T-cell (primary cell): ENCODE measurements around the gene RBM20. TPM values are rescaled to one million over a fixed set of nuclear protein-coding genes. Genes with fewer than 3 reads are reported as not detected.
"Not testable (repeated sequence)": the region's sequence is repeated elsewhere in the genome, so short reads cannot be mapped to it uniquely, and the experiment has no call there.

Source experiments
- ATAC-seq, 4 experiments: fragments of 200-7000 bp in 3 of 4; fragments of 150-1000 bp in 1 of 4; cut with Tn5 transposase; replicated peaks in 1 of 4; 1 replicate in 3 of 4; 2 replicates in 1 of 4; pipeline ENCODE4 v1.10.0; 2021; ENCODE audit warnings: moderate library complexity in 3 of 4, mild to moderate bottlenecking in 2 of 4, moderate number of reproducible peaks in 1 of 4
- CTCF ChIA-PET, 2 donors: fragments of 300-600 bp; sonication (Branson Sonifier 250); formaldehyde crosslinking; loops; one replicate each; lab custom pipeline; 2022; ENCODE audit warnings: antibody characterized with exemption in 2 of 2; lab: Charles Lee
- POLR2A ChIA-PET, 2 donors: fragments of 300-600 bp; sonication (Branson Sonifier 250); formaldehyde crosslinking; loops; one replicate each; lab custom pipeline; 2022; ENCODE audit warnings: antibody characterized with exemption in 2 of 2; lab: Charles Lee
- DNase-seq, 35 experiments: peaks; one replicate each; pipeline versions ENCODE4 v3.0.0 to v3.0.0-alpha.2; 2013 to 2023
- H3K27ac ChIP-seq: one replicate; pipeline ENCODE4 v1.5.1; 2013; ENCODE audit warnings: low read length
- H3K27me3 ChIP-seq, 2 experiments: replicated peaks in 1 of 2; 1 replicate in 1 of 2; 2 replicates in 1 of 2; pipeline versions ENCODE4 v1.6.1 to v1.7.0; 2013; ENCODE audit warnings: low read length in 1 of 2, mixed read lengths in 1 of 2; ENCODE audit not compliant: control insufficient read depth in 2 of 2, insufficient read depth in 2 of 2; ENCODE audit errors: extremely low read depth in 1 of 2
- H3K36me3 ChIP-seq, 2 donors: 1 replicate in 1 of 2; 2 replicates in 1 of 2; pipeline versions ENCODE4 v1.6.1 to v1.7.0; 2013; ENCODE audit warnings: low read length in 1 of 2; ENCODE audit not compliant: control insufficient read depth in 2 of 2, insufficient read depth in 1 of 2; ENCODE audit errors: extremely low read depth in 1 of 2
- H3K4me1 ChIP-seq, 2 experiments: 1 replicate in 1 of 2; 2 replicates in 1 of 2; pipeline versions ENCODE4 v1.6.1 to v1.7.0; 2013; ENCODE audit warnings: low read length in 2 of 2, mixed read lengths in 1 of 2; ENCODE audit not compliant: insufficient read depth in 2 of 2, control insufficient read depth in 1 of 2; ENCODE audit errors: extremely low read depth in 1 of 2
- H3K4me3 ChIP-seq, 2 donors: 1 replicate in 1 of 2; 2 replicates in 1 of 2; pipeline versions ENCODE4 v1.5.1 to v1.7.0; 2013; ENCODE audit warnings: mild to moderate bottlenecking in 2 of 2, low read length in 1 of 2, moderate library complexity in 1 of 2; ENCODE audit not compliant: control insufficient read depth in 1 of 2; ENCODE audit errors: extremely low read depth in 1 of 2
- H3K9me3 ChIP-seq: 2 replicates; pipeline ENCODE4 v1.7.0; 2013
- H3K27ac Mint-ChIP-seq, 2 donors: one replicate each; pipeline ENCODE4 v1.8.0; 2020 to 2021; ENCODE audit warnings: mild to moderate bottlenecking in 2 of 2, mixed read lengths in 2 of 2
- H3K27me3 Mint-ChIP-seq, 2 donors: one replicate each; pipeline ENCODE4 v1.8.0; 2021 to 2022; ENCODE audit warnings: mixed read lengths in 2 of 2
- H3K36me3 Mint-ChIP-seq: one replicate; pipeline ENCODE4 v1.8.0; 2021; ENCODE audit warnings: mixed read lengths
- H3K4me1 Mint-ChIP-seq, 3 donors: one replicate each; pipeline ENCODE4 v1.8.0; 2020 to 2022; ENCODE audit warnings: mixed read lengths in 3 of 3, mild to moderate bottlenecking in 1 of 3
- H3K4me3 Mint-ChIP-seq, 3 donors: one replicate each; pipeline ENCODE4 v1.8.0; 2020 to 2022; ENCODE audit warnings: mild to moderate bottlenecking in 3 of 3, mixed read lengths in 3 of 3, moderate library complexity in 3 of 3
- H3K9me3 Mint-ChIP-seq, 3 donors: one replicate each; pipeline ENCODE4 v1.8.0; 2020 to 2022; ENCODE audit warnings: mixed read lengths in 3 of 3
- WGBS: methylation state at CpG from one replicate; pipeline ENCODE4 v1.1.5; 2013; ENCODE audit warnings: missing lambda C conversion rate; ENCODE audit not compliant: insufficient coverage; 5-methylcytosine and 5-hydroxymethylcytosine counted together
- total RNA-seq, 35 experiments: library from RNA in 6 of 35; stranded (reverse) in 6 of 35; fragments of 120-200 nt in 1 of 35; gene quantifications; one replicate each; pipeline versions ENCODE4 v1.2.1 to v1.2.4 and lab custom pipeline; 2013 to 2026

Gene RBM20
- total RNA-seq, 5 donors from 2014 or later (not counting 1 experiment from before 2014, with no cell fraction given), result 0.09 to 3.0 (median 0.33) TPM

DNA sequence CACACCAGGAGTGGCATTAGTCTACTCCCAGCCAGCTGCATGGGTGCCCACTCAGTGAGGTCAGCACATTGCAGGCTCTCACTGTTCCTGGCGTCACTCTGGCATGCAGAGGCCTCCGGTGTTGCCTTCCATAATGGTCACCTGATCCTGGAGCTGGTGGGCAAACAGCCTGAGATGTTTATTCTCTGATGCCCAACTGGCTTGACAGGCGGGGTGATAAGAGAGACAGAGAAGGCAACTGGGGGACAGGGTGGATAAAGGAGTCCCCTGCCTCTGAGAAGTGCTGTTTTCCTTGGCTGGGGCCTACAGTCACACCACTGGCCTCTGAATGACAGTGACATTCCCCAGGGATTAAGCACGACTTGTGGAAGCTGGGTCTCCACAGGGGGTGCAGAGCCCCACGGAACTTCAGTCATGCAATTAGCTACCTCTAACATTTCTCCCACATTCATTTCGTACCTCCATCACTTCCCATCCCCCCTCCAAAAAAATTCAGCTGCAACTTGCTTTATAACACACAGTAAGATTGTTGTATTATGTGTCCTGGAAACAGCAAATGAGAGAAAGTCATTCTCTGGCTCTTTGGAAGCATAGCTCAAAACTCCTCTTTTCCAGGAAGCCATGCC lies 7.1 kb upstream of the RBM20 start:
- no peak overlapping the region for H3K27ac Mint-ChIP-seq
- no peak overlapping the region for H3K27ac ChIP-seq
- H3K4me3 ChIP-seq, result no peak overlapping the region
- peaks cover 5 to 19% of the 10 kb centered on the region in 2 donors for H3K27me3 Mint-ChIP-seq
- H3K9me3 ChIP-seq, result no peaks in the 10 kb centered on the region
- ChIA-PET CTCF (no interaction called here), POLR2A (interaction anchor here in 1 of 2 donors (0.6 kb wide), 1 partner anchor 556 kb away, joined by 3 read pairs; no protein-coding TSS in a partner anchor)
- no peaks in the 10 kb centered on the region for H3K36me3 Mint-ChIP-seq
- H3K4me1 Mint-ChIP-seq, result peaks cover 13 to 14% (median 14%) of the 10 kb centered on the region in 3 donors
- ATAC-seq (no peak), DNase-seq (no peak)
- H3K27me3 ChIP-seq, result peaks cover under 1 to 17% of the 10 kb centered on the region in 2 experiments
- peaks cover 3 to 7% of the 10 kb centered on the region in 2 experiments for H3K4me1 ChIP-seq
- no peaks in the 10 kb centered on the region for H3K9me3 Mint-ChIP-seq
- WGBS, result 85% methylated on average over 3 of the region's 6 CpGs
- H3K36me3 ChIP-seq, result no peaks in the 10 kb centered on the region
- H3K4me3 Mint-ChIP-seq, result no peak overlapping the region

DNA sequence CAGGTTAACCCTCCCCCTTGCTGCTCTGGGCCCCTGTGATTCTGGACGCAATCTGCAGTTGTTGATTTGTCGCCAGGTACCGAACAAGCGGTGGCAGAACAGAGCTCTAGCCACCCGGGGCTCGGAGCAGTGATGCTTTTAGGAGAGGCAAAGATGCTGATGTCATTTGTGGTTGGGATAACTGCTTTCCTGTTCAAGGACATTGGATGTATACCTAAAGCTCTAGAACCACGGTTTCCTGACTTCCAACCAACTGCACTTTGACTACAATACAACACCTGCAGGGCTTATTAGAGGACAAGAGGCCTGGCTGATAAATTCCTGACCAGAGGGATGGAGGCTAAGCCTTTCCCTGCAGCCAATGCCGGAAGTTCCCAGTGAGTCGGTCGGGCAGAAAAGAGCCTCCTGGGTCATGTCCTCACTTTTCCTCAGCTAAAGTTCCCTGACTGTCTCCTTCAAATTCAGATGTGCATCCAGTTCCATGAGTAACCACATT lies 6.5 kb upstream of the RBM20 start:
- ChIA-PET POLR2A (interaction anchor here in 1 of 2 donors (0.6 kb wide), 1 partner anchor 557 kb away, joined by 3 read pairs; no protein-coding TSS in a partner anchor), CTCF (no interaction called here)
- Histone ChIP-seq H3K36me3 (no peaks in the 10 kb centered on the region), H3K4me3 (no peak overlapping the region), H3K27ac (no peak overlapping the region), H3K9me3 (no peaks in the 10 kb centered on the region), H3K4me1 (peaks cover 3 to 7% of the 10 kb centered on the region in 2 experiments), H3K27me3 (peaks cover 6 to 17% of the 10 kb centered on the region in 2 experiments)
- DNase-seq (no peak), ATAC-seq (no peak)
- H3K9me3 Mint-ChIP-seq, result no peaks in the 10 kb centered on the region
- H3K4me3 Mint-ChIP-seq, result no peak overlapping the region
- WGBS, result 78% methylated on average over 5 of the region's 10 CpGs
- H3K27ac Mint-ChIP-seq, result no peak overlapping the region
- H3K4me1 Mint-ChIP-seq, result peaks cover 19% of the 10 kb centered on the region in 3 donors
- peaks cover 11 to 25% of the 10 kb centered on the region in 2 donors for H3K27me3 Mint-ChIP-seq
- H3K36me3 Mint-ChIP-seq, result no peaks in the 10 kb centered on the region

DNA sequence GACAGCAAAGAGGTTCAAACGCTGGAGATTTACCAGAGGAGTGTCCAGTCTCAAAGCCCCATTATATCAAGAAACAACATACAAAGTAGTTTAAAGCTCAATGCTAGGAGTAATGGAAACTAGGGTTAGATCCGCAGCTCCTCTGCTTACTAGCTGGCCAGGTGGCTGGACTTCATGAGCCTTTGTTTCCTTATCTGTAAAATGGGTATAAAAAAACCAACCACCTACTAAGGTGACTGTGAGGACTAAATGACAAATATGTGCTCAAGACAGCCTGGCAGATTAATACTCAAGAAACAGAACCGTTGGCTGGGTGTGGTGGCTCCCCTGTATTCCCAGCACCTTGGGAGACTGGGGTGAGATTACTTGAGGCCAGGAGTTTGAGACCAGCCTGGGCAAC lies 5.8 kb upstream of the RBM20 start:
- H3K27me3 ChIP-seq, result peaks cover 9 to 24% of the 10 kb centered on the region in 2 experiments
- H3K4me3 Mint-ChIP-seq, result no peak overlapping the region
- no peak overlapping the region for H3K27ac ChIP-seq
- H3K9me3 Mint-ChIP-seq, result no peaks in the 10 kb centered on the region
- peaks cover 8 to 9% of the 10 kb centered on the region in 2 experiments for H3K4me1 ChIP-seq
- ChIA-PET POLR2A (interaction anchor here in 1 of 2 donors (0.6 kb wide), 1 partner anchor 432 kb away, joined by 3 read pairs; no protein-coding TSS in a partner anchor), CTCF (interaction anchor here in 1 of 2 donors (0.6 kb wide), 1 partner anchor 24 kb away, joined by 3 read pairs; no protein-coding TSS in a partner anchor)
- H3K36me3 Mint-ChIP-seq, result no peaks in the 10 kb centered on the region
- H3K27ac Mint-ChIP-seq, result no peak overlapping the region
- peaks cover 24 to 27% (median 25%) of the 10 kb centered on the region in 3 donors for H3K4me1 Mint-ChIP-seq
- ATAC-seq (no peak), DNase-seq (no peak)
- H3K27me3 Mint-ChIP-seq, result peaks cover 18 to 32% of the 10 kb centered on the region in 2 donors
- no peak overlapping the region for H3K4me3 ChIP-seq
- no peaks in the 10 kb centered on the region for H3K9me3 ChIP-seq
- no peaks in the 10 kb centered on the region for H3K36me3 ChIP-seq
- 100% methylated on average over 1 of the region's 3 CpGs for WGBS

DNA sequence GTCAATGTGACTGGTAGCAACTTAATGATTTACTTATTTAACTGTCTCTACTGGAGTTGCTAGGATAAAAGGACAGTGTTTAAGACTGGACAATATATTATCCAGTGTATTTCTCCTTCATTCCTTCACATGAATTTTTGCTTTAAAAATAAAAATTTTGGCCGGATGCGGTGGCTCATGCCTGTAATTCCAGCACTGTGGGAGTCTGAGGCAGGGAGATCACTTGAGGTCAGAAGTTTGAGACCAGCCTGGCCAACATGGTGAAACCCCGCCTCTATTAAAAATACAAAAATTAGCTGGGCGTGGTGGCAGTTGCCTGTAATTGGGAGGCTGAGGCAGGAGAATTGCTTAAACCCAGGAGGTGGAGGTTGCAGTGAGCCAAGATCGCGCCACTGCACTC lies 5.1 kb upstream of the RBM20 start:
- no CpG with 5 or more reads among the region's 6 CpGs for WGBS
- H3K4me1 Mint-ChIP-seq, result peaks cover 26 to 29% (median 27%) of the 10 kb centered on the region in 3 donors
- CTCF ChIA-PET, result interaction anchor here in 1 of 2 donors (0.6 kb wide), 1 partner anchor 25 kb away, joined by 3 read pairs; no protein-coding TSS in a partner anchor

DNA sequence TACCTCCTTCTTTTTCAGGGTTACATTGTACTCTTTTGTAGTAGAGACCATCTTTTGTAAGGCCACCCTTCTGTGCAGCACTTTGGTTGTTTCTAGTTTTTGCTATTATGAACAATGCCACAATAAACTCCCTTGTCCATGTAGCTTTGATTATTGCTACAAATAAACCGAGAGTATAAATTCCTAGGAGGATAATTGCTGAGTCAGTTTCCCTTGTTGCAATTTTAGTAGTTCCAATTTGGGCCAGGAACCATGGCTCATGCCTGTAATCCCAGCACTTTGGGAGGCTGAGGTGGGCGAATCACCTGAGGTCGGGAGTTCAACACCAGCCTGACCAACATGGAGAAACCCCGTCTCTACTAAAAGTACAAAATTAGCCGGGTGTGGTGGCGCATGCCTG lies 4.3 kb upstream of the RBM20 start:
- Histone ChIP-seq H3K4me1 (peaks cover 11 to 18% of the 10 kb centered on the region in 2 experiments), H3K27me3 (peaks cover 9 to 35% of the 10 kb centered on the region in 2 experiments)
- H3K27ac Mint-ChIP-seq, H3K9me3 Mint-ChIP-seq, ATAC-seq, H3K27ac ChIP-seq, H3K9me3 ChIP-seq, H3K36me3 ChIP-seq, H3K36me3 Mint-ChIP-seq, H3K4me3 ChIP-seq, H3K4me3 Mint-ChIP-seq, CTCF ChIA-PET, DNase-seq, POLR2A ChIA-PET: not testable (repeated sequence)
- no CpG with 5 or more reads among the region's 6 CpGs for WGBS
- peaks cover 26 to 30% (median 29%) of the 10 kb centered on the region in 3 donors for H3K4me1 Mint-ChIP-seq
- peaks cover 23 to 39% of the 10 kb centered on the region in 2 donors for H3K27me3 Mint-ChIP-seq

More for the DNA sequence above, 5.1 kb upstream of the RBM20 start:
- H3K36me3 Mint-ChIP-seq, H3K4me3 Mint-ChIP-seq, H3K4me3 ChIP-seq, H3K27ac ChIP-seq, DNase-seq, ATAC-seq, H3K9me3 ChIP-seq, H3K27ac Mint-ChIP-seq, H3K9me3 Mint-ChIP-seq, H3K36me3 ChIP-seq: not testable (repeated sequence)
- Histone ChIP-seq H3K27me3 (peaks cover 9 to 28% of the 10 kb centered on the region in 2 experiments), H3K4me1 (peaks cover 8 to 16% of the 10 kb centered on the region in 2 experiments)
- peaks cover 20 to 35% of the 10 kb centered on the region in 2 donors for H3K27me3 Mint-ChIP-seq
- POLR2A ChIA-PET, result interaction anchor here in 1 of 2 donors (0.6 kb wide), 1 partner anchor 431 kb away, joined by 3 read pairs; no protein-coding TSS in a partner anchor

DNA sequence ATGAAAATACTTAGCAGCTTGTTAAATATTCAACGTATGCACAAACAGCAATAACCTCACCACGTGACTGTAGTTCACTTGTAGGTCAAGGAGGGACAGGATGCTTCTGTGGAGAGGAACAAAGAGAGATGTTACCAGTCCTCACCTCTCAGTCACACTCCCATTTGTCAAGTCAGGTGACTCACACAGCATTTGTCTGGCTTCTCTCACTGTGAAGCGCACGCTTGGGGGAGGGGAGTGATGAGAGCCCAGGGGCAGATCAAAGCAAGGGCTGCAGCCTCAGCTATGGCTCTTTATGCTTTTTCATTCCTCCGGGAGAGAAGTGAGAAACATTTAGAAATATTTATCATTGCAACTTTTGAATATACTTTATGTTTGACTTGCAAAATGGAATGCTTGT lies 2.9 kb upstream of the RBM20 start:
- H3K36me3 Mint-ChIP-seq, result no peaks in the 10 kb centered on the region
- no CpG with 5 or more reads among the region's 5 CpGs for WGBS
- POLR2A ChIA-PET, result interaction anchor here in 1 of 2 donors (0.6 kb wide), 1 partner anchor 37 kb away, joined by 3 read pairs; no protein-coding TSS in a partner anchor
- Histone ChIP-seq H3K27ac (no peak overlapping the region), H3K4me1 (peaks cover 11 to 18% of the 10 kb centered on the region in 2 experiments), H3K36me3 (no peaks in the 10 kb centered on the region), H3K9me3 (no peaks in the 10 kb centered on the region), H3K27me3 (peaks cover 12 to 37% of the 10 kb centered on the region in 2 experiments), H3K4me3 (no peak overlapping the region)
- peak overlapping the region in 1 of 2 donors; percentile 21 for H3K27ac Mint-ChIP-seq
- CTCF ChIA-PET, result interaction anchor here (0.7 to 0.9 kb wide), 3 partner anchors 313 to 669 kb away, joined by 3 to 4 read pairs (median 3); no protein-coding TSS in a partner anchor
- H3K9me3 Mint-ChIP-seq, result no peaks in the 10 kb centered on the region
- H3K4me3 Mint-ChIP-seq, result peak overlapping the region in 1 of 3 donors; percentile 17
- ATAC-seq, result peak; percentile 48 to 78 (median 58)
- DNase-seq, result peak in 6 of 35 experiments; percentile 6 to 29 (median 14)
- H3K27me3 Mint-ChIP-seq, result peaks cover 30 to 50% of the 10 kb centered on the region in 2 donors
- peaks cover 26 to 34% (median 29%) of the 10 kb centered on the region in 3 donors for H3K4me1 Mint-ChIP-seq
